Endothelial cell of umbilical vein (primary cell): ENCODE data around the gene LMF1. TPM values are rescaled to one million over a fixed set of nuclear protein-coding genes. Genes with fewer than 3 reads are reported as not detected.

Experiments used
- BruUV-seq: library from RNA; stranded (reverse); fragments of 400-500 nt; replicated peaks from 2 replicates; lab custom pipeline; 2021; lab: Mats Ljungman, UMichigan
- CTCF ChIA-PET: fragments of 300-600, 350-600 bp; sonication (Branson Sonifier 250); formaldehyde crosslinking; loops from one replicate; lab custom pipeline; 2021; ENCODE audit warnings: antibody characterized with exemption, inconsistent platforms; lab: Charles Lee
- POLR2A ChIA-PET: fragments of 300-600, 350-600 bp; sonication (Branson Sonifier 250); formaldehyde crosslinking; loops from one replicate; lab custom pipeline; 2021; ENCODE audit warnings: antibody characterized with exemption, inconsistent platforms; lab: Charles Lee
- DNase-seq: peaks from one replicate; pipeline ENCODE4 v3.0.0-alpha.2; 2011; ENCODE audit warnings: low read depth, low spot score
- FAIRE-seq: peaks from 2 replicates; lab custom pipeline; 2011; peaks lifted over from hg19 to GRCh38; lab: Jason Lieb, UNC
- H2AFZ ChIP-seq: 2 replicates; pipeline ENCODE4 v1.6.0; 2012; ENCODE audit warnings: low read depth, low read length, control low read depth, inconsistent platforms
- H3K27ac ChIP-seq: 2 replicates; pipeline ENCODE4 v1.5.1; 2011; ENCODE audit warnings: low read depth, mild to moderate bottlenecking, control low read depth, low read length, moderate library complexity; ENCODE audit not compliant: insufficient read depth
- H3K27me3 ChIP-seq, 2 experiments: 2 replicates each; pipeline versions ENCODE4 v1.6.0 to v1.6.1; 2011; ENCODE audit warnings: low read length in 2 of 2, mixed read lengths in 1 of 2; ENCODE audit not compliant: control insufficient read depth in 2 of 2, insufficient read depth in 2 of 2
- H3K36me3 ChIP-seq, 2 experiments: 2 replicates in 1 of 2; 3 replicates in 1 of 2; pipeline ENCODE4 v1.5.1; 2011; ENCODE audit warnings: low read length in 2 of 2, mild to moderate bottlenecking in 1 of 2, moderate library complexity in 1 of 2; ENCODE audit not compliant: control insufficient read depth in 2 of 2, insufficient read depth in 2 of 2; ENCODE audit errors: extremely low read depth in 1 of 2
- H3K4me1 ChIP-seq: 3 replicates; pipeline ENCODE4 v1.5.1; 2011; ENCODE audit warnings: mild to moderate bottlenecking, low read length; ENCODE audit not compliant: control insufficient read depth, insufficient read depth; ENCODE audit errors: extremely low read depth
- H3K4me2 ChIP-seq: 2 replicates; pipeline ENCODE4 v1.6.1; 2011; ENCODE audit warnings: low read length, control low read depth, mixed read lengths; ENCODE audit not compliant: insufficient read depth
- H3K4me3 ChIP-seq, 3 experiments: fragments of 200-600 bp in 1 of 3; sonication (generic), shearing (Covaris generic) in 1 of 3; replicated peaks in 1 of 3; 2 replicates each; pipeline ENCODE4 v1.5.1; 2011 to 2016; ENCODE audit warnings: control low read depth in 3 of 3, low read length in 3 of 3, mild to moderate bottlenecking in 2 of 3, inconsistent platforms in 1 of 3, low read depth in 1 of 3, moderate library complexity in 1 of 3; ENCODE audit not compliant: insufficient read depth in 1 of 3
- H3K79me2 ChIP-seq: 2 replicates; pipeline ENCODE4 v1.6.0; 2012; ENCODE audit warnings: low read length, inconsistent platforms; ENCODE audit not compliant: control insufficient read depth, insufficient read depth
- H3K9ac ChIP-seq: replicated peaks from 2 replicates; pipeline ENCODE3; 2011; ENCODE audit warnings: low read length, control low read depth; ENCODE audit not compliant: insufficient read depth; ENCODE audit errors: extremely low read depth
- H3K9me1 ChIP-seq: replicated peaks from 3 replicates; pipeline ENCODE4 v1.6.0; 2011; ENCODE audit warnings: mild to moderate bottlenecking, low read length; ENCODE audit not compliant: control insufficient read depth, insufficient read depth; ENCODE audit errors: extremely low read depth
- H3K9me3 ChIP-seq: replicated peaks from 2 replicates; pipeline ENCODE4 v1.5.1; 2012; ENCODE audit warnings: low read length, inconsistent platforms; ENCODE audit not compliant: control insufficient read depth, insufficient read depth
- H4K20me1 ChIP-seq: replicated peaks from 2 replicates; pipeline ENCODE3; 2011; ENCODE audit warnings: mild to moderate bottlenecking, low read length; ENCODE audit not compliant: control insufficient read depth, insufficient read depth; ENCODE audit errors: extremely low read depth
- CTCF ChIP-seq, 2 donors: IDR thresholded peaks; 1 replicate in 1 of 2; 2 replicates in 1 of 2; pipeline ENCODE4 v1.5.1; 2011; ENCODE audit warnings: low read length in 2 of 2, mild to moderate bottlenecking in 2 of 2, moderate library complexity in 2 of 2, control low read depth in 1 of 2, inconsistent platforms in 1 of 2, low read depth in 1 of 2; ENCODE audit not compliant: insufficient read depth in 1 of 2; ENCODE audit errors: extremely low read depth in 1 of 2
- EZH2 ChIP-seq: IDR thresholded peaks from 2 replicates; pipeline ENCODE4 v1.6.1; 2012; ENCODE audit warnings: borderline replicate concordance, low read depth, mild to moderate bottlenecking, moderate library complexity, low read length, inconsistent platforms; ENCODE audit not compliant: severe bottlenecking
- FOS ChIP-seq: IDR thresholded peaks from 2 replicates; pipeline ENCODE4 v1.6.1; 2011; ENCODE audit warnings: mild to moderate bottlenecking, low read length, moderate library complexity, borderline replicate concordance; ENCODE audit not compliant: insufficient read depth
- GATA2 ChIP-seq: IDR thresholded peaks from 2 replicates; pipeline ENCODE4 v1.7.0; 2011; ENCODE audit warnings: low read depth, mild to moderate bottlenecking, moderate library complexity, mixed read lengths, low read length; ENCODE audit not compliant: insufficient read length, insufficient read depth
- JUN ChIP-seq: IDR thresholded peaks from 2 replicates; pipeline ENCODE4 v1.6.1; 2011; ENCODE audit warnings: borderline replicate concordance, low read depth; ENCODE audit not compliant: insufficient read length, insufficient read depth
- MAX ChIP-seq: IDR thresholded peaks from 2 replicates; pipeline ENCODE4 v1.6.1; 2011; ENCODE audit not compliant: insufficient read depth, insufficient read length
- MYC ChIP-seq: IDR thresholded peaks from one replicate; pipeline ENCODE4 v1.6.1; 2011; ENCODE audit warnings: mild to moderate bottlenecking, low read depth, low read length
- POLR2A ChIP-seq: IDR thresholded peaks from 2 replicates; pipeline ENCODE4 v1.6.1; 2012; ENCODE audit warnings: low read depth, mild to moderate bottlenecking, control low read depth, low read length
- POLR2AphosphoS5 ChIP-seq: IDR thresholded peaks from 2 replicates; pipeline ENCODE4 v1.6.1; 2012; ENCODE audit warnings: low read depth, mild to moderate bottlenecking, control low read depth, low read length, moderate library complexity; ENCODE audit not compliant: insufficient read depth
- dilution Hi-C: fragments of 300-500 bp; cut with MboI; formaldehyde crosslinking; loops from one replicate; pipeline ENCODE4 v1.15.0; 2019; ENCODE audit warnings: low sequenced_read_pairs; ENCODE audit not compliant: extremely low pct_ligation_motif_present
- intact Hi-C: fragments of 100-400 bp; cut with micrococcal nuclease; formaldehyde crosslinking; loops from one replicate; pipeline ENCODE4 v1.10.0; 2022
- polyA plus RNA-seq, 4 experiments: library from polyadenylated mRNA; depleted of rRNA in 3 of 4; stranded (reverse) in 3 of 4; unstranded in 1 of 4; fragments of >200 nt; gene quantifications; 2 replicates each; pipeline versions ENCODE4 v1.2.1 to v1.2.3, GENCODE V29; 2011 to 2012; ENCODE audit warnings: missing spikeins in 1 of 4
- total RNA-seq: library from RNA; stranded (reverse); gene quantifications from 2 replicates; pipeline ENCODE4 v1.2.3, GENCODE V29; 2021

LMF1 gene
- total and polyA plus RNA-seq, 2 donors (not counting 3 experiments of a cell fraction or from before 2014, with no cell fraction given) = 17.8 TPM

- ChIA-PET CTCF (interaction anchor here (0.7 to 3.1 kb wide), 2 partner anchors 20 to 77 kb away, joined by 3 to 13 read pairs; no protein-coding TSS in a partner anchor), POLR2A (no interaction called here)
- Histone ChIP-seq H3K4me2 (peak overlapping the region; percentile 63), H3K36me3 (no peaks in the 10 kb centered on the region), H2AFZ (peak overlapping the region; percentile 77), H3K9me1 (no peaks in the 10 kb centered on the region), H3K9ac (no peak overlapping the region), H3K27ac (no peak overlapping the region), H3K4me1 (peaks cover 4% of the 10 kb centered on the region), H3K79me2 (no peaks in the 10 kb centered on the region), H3K9me3 (no peaks in the 10 kb centered on the region), H3K27me3 (peaks cover 8 to 20% of the 10 kb centered on the region in 2 experiments), H3K4me3 (peak overlapping the region in 2 of 3 experiments; percentile 16 to 45), H4K20me1 (no peaks in the 10 kb centered on the region)
- FAIRE-seq = no peak
- no TSS peak for BruUV-seq
- dilution Hi-C loops (no loop called here), intact Hi-C loops (loop anchor here (2.0 kb wide), 1 partner anchor 16 kb away; no protein-coding TSS in a partner anchor)
- TF ChIP-seq FOS (no peak), EZH2 (peak; percentile 68)
- no peak for DNase-seq
Measured at GRCh38 chr16:980595-980854, 9.7 kb upstream of the LMF1 start.

GRCh38 chr16:979859-980594 is 9.2 kb upstream of the LMF1 start:
- POLR2A ChIA-PET = no interaction called here
- H3K27me3 ChIP-seq = peaks cover 8 to 20% of the 10 kb centered on the region in 2 experiments
- DNase-seq (no peak), FAIRE-seq (no peak)
- BruUV-seq = no TSS peak
- no peak overlapping the region for H3K4me2 ChIP-seq
- intact Hi-C loops = loop anchor here (2.0 kb wide), 1 partner anchor 17 kb away; no protein-coding TSS in a partner anchor
- no peaks in the 10 kb centered on the region for H3K36me3 ChIP-seq
- peaks cover 4% of the 10 kb centered on the region for H3K4me1 ChIP-seq
- H3K9ac ChIP-seq = no peak overlapping the region
- dilution Hi-C loops = no loop called here
- no peak overlapping the region for H3K27ac ChIP-seq
- no peaks in the 10 kb centered on the region for H4K20me1 ChIP-seq
- H3K9me1 ChIP-seq = no peaks in the 10 kb centered on the region
- H3K4me3 ChIP-seq = peak overlapping the region in 2 of 3 experiments; percentile 16 to 45
- CTCF ChIA-PET = interaction anchor here (0.7 to 3.1 kb wide), 3 partner anchors 9 to 77 kb away, joined by 3 to 13 read pairs (median 3); no protein-coding TSS in a partner anchor
- TF ChIP-seq GATA2 (no peak), EZH2 (no peak), MAX (no peak), POLR2A (no peak), FOS (no peak), MYC (no peak), POLR2AphosphoS5 (no peak), JUN (no peak), CTCF (IDR thresholded peaks at IDR 0.05; ENCODE audit: extremely low read depth in 1 of 2, insufficient read depth in 1 of 2, low read depth in 1 of 2, low read length in 2 of 2) (no peak)
- no peak overlapping the region for H2AFZ ChIP-seq
- H3K79me2 ChIP-seq = no peaks in the 10 kb centered on the region
- no peaks in the 10 kb centered on the region for H3K9me3 ChIP-seq
